ENCODE measurements around the gene LVRN.

GRCh38 chr5:115978779-115979178 lies 16.5 kb downstream of the LVRN start:
- TF ChIP-seq EZH2phosphoT487 (IDR thresholded peaks at IDR 0.05; ENCODE audit: low read depth) (no peak), CTCF (IDR thresholded peaks at IDR 0.05; ENCODE audit: low read depth, low read length) (no peak)
